SK-N-SH treated with all-trans-retinoic acid at 6 μM for 48 hours (cell line): ENCODE measurements around the gene MRPL9.

Source experiments
- ATAC-seq: fragments of 200-7000 bp; cut with Tn5 transposase; 3 replicates; pipeline ENCODE4 v1.9.1; 2020; ENCODE audit warnings: mild to moderate bottlenecking, moderate library complexity
- CSDC2 ChIP-seq: fragments of 250-450 bp; sonication (Bioruptor Pico); IDR thresholded peaks from 2 replicates; pipeline ENCODE4 v1.5.0; 2020; ENCODE audit warnings: mild to moderate bottlenecking, moderate library complexity
- ESRRG ChIP-seq: fragments of 250-450 bp; sonication (Bioruptor Pico); IDR thresholded peaks from 2 replicates; pipeline ENCODE4 v1.6.1; 2021; ENCODE audit warnings: mild to moderate bottlenecking
- GLIS3 ChIP-seq: fragments of 250-450 bp; sonication (Bioruptor Pico); IDR thresholded peaks from 2 replicates; pipeline ENCODE4 v1.5.0; 2020; ENCODE audit warnings: mild to moderate bottlenecking, moderate library complexity
- OSR1 ChIP-seq: fragments of 250-450 bp; sonication (Bioruptor Pico); IDR thresholded peaks from 2 replicates; pipeline ENCODE4 v1.8.0; 2022; ENCODE audit warnings: moderate library complexity, mild to moderate bottlenecking, inconsistent platforms
- PPARA ChIP-seq: fragments of 250-450 bp; sonication (Bioruptor Pico); IDR thresholded peaks from 2 replicates; pipeline ENCODE4 v1.5.0; 2020; ENCODE audit warnings: mild to moderate bottlenecking, borderline replicate concordance
- RARB ChIP-seq: fragments of 250-450 bp; sonication (Bioruptor Pico); IDR thresholded peaks from 2 replicates; pipeline ENCODE4 v1.8.0; 2021; ENCODE audit warnings: mild to moderate bottlenecking, moderate library complexity
- SNAI2 ChIP-seq: fragments of 250-450 bp; sonication (Bioruptor Pico); IDR thresholded peaks from 2 replicates; pipeline ENCODE4 v1.5.0; 2020; ENCODE audit warnings: mild to moderate bottlenecking, moderate library complexity
- TCF4 ChIP-seq: fragments of 250-450 bp; sonication (Bioruptor Pico); IDR thresholded peaks from 2 replicates; pipeline ENCODE4 v1.8.0; 2021; ENCODE audit warnings: mild to moderate bottlenecking, moderate library complexity, borderline replicate concordance
- TOX ChIP-seq: fragments of 250-450 bp; sonication (Bioruptor Pico); IDR thresholded peaks from 2 replicates; pipeline ENCODE4 v1.8.0; 2021; ENCODE audit warnings: mild to moderate bottlenecking, moderate library complexity, borderline replicate concordance
- ZC3H10 ChIP-seq: fragments of 250-450 bp; sonication (Bioruptor Pico); IDR thresholded peaks from 2 replicates; pipeline ENCODE4 v1.5.1; 2021; ENCODE audit warnings: mild to moderate bottlenecking, moderate library complexity
- ZFP3 ChIP-seq: fragments of 250-450 bp; sonication (Bioruptor Pico); IDR thresholded peaks from 2 replicates; pipeline ENCODE4 v1.5.0; 2020; ENCODE audit warnings: mild to moderate bottlenecking, moderate library complexity
- ZFP30 ChIP-seq: fragments of 450-650 bp; formaldehyde crosslinking; IDR thresholded peaks from 2 replicates; pipeline ENCODE4 v1.5.0; 2022; ENCODE audit warnings: mild to moderate bottlenecking, moderate library complexity
- ZNF565 ChIP-seq: fragments of 450-650 bp; formaldehyde crosslinking; conservative IDR thresholded peaks from 2 replicates; pipeline ENCODE4 v1.5.0; 2020; ENCODE audit warnings: low read depth, mild to moderate bottlenecking, moderate library complexity
- ZNF70 ChIP-seq: fragments of 450-650 bp; formaldehyde crosslinking; IDR thresholded peaks from 2 replicates; pipeline ENCODE4 v1.5.0; 2020; ENCODE audit warnings: mild to moderate bottlenecking, moderate library complexity
- ZNF8 ChIP-seq: fragments of 450-650 bp; formaldehyde crosslinking; IDR thresholded peaks from 2 replicates; pipeline ENCODE4 v1.5.0; 2020; ENCODE audit warnings: mild to moderate bottlenecking, moderate library complexity
- TF ChIP-seq, protein P1 (sequence below): fragments of 250-450 bp; sonication (Bioruptor Pico); IDR thresholded peaks from 2 replicates; pipeline ENCODE4 v1.5.0; 2020; ENCODE audit warnings: mild to moderate bottlenecking, moderate library complexity
- TF ChIP-seq, protein P2 (sequence below): fragments of 250-450 bp; sonication (Bioruptor Pico); IDR thresholded peaks from 2 replicates; pipeline ENCODE4 v1.5.1; 2020; ENCODE audit warnings: low read depth, mild to moderate bottlenecking, moderate library complexity
- TF ChIP-seq, protein P3 (sequence below): fragments of 250-450 bp; sonication (Bioruptor Pico); IDR thresholded peaks from 2 replicates; pipeline ENCODE4 v1.8.0; 2020; ENCODE audit warnings: mild to moderate bottlenecking, moderate library complexity, borderline replicate concordance
- TF ChIP-seq, protein P4 (sequence below): fragments of 250-450 bp; sonication (Bioruptor Pico); IDR thresholded peaks from 2 replicates; pipeline ENCODE4 v1.8.0; 2021; ENCODE audit warnings: low read depth, mild to moderate bottlenecking, moderate library complexity, borderline replicate concordance

The MRPL9 gene

DNA sequence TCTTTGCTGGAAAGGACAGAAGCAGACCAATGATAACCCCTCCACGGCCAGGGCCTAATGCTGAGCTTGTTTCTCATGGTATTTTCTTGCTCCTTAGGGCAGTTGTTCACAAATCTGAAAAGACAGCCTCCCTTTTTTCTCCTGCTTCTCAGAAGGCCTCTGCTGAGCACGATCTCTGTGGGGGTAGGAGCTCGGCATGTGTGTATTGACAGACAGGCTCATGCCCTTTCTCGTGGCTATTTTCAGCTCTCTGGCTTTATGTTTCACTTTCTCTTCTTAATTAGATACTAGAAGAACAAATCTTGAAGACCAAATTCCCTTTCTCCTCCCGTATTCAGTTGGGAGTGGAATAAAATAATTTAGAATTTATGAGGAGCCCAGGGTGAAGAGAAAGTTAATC is 42.7 kb downstream of the MRPL9 start:
- no peak for TF ChIP-seq PPARA (CRISPR knock-in tag)
- TF ChIP-seq, protein P1, sequence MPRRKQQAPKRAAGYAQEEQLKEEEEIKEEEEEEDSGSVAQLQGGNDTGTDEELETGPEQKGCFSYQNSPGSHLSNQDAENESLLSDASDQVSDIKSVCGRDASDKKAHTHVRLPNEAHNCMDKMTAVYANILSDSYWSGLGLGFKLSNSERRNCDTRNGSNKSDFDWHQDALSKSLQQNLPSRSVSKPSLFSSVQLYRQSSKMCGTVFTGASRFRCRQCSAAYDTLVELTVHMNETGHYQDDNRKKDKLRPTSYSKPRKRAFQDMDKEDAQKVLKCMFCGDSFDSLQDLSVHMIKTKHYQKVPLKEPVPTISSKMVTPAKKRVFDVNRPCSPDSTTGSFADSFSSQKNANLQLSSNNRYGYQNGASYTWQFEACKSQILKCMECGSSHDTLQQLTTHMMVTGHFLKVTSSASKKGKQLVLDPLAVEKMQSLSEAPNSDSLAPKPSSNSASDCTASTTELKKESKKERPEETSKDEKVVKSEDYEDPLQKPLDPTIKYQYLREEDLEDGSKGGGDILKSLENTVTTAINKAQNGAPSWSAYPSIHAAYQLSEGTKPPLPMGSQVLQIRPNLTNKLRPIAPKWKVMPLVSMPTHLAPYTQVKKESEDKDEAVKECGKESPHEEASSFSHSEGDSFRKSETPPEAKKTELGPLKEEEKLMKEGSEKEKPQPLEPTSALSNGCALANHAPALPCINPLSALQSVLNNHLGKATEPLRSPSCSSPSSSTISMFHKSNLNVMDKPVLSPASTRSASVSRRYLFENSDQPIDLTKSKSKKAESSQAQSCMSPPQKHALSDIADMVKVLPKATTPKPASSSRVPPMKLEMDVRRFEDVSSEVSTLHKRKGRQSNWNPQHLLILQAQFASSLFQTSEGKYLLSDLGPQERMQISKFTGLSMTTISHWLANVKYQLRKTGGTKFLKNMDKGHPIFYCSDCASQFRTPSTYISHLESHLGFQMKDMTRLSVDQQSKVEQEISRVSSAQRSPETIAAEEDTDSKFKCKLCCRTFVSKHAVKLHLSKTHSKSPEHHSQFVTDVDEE (CRISPR knock-in tag) = no peak
- no peak for TF ChIP-seq RARB
- no peak for TF ChIP-seq SNAI2 (CRISPR knock-in tag)
- ATAC-seq = peak; percentile 10

DNA sequence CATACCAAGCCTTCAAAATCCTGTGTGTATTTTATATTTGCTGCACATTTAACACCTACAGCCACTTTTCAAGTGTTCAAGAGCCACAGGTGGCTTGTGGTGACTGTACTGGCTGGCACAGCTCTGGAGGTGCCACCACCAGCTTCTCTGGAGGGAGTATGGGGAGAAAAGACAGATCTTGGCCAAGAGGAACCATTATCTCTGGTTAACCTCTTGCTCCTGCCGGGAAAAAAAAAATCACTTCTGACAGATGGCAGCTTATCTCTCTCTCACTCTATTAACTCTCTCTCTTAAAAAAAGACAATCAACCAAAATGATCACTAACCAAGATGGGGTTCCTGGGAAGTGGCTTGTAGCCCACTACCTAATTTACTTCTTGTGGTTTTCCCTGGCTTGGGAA is 43.2 kb downstream of the MRPL9 start:
- ATAC-seq = no peak

DNA sequence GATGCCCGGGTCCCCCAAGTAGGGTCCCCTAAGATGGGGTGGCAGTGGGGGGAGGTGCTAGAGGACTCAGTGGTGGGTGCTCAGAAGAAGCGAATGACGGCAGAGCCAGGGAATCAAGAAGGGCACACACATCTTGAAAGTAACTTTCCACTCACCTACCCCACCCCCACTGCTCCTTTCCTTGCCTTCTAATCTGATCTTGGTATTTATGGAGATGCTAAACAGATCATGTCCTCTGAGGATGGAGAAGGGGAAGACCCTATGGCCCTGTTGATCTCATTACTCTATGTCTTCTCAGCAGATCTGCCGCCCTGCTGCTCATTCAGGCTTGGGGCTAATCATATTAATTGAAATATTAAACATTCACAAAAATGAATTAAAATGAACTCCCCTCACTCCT is 44.6 kb downstream of the MRPL9 start:
- TF ChIP-seq ZFP30 (CRISPR knock-in tag) (no peak), GLIS3 (CRISPR knock-in tag) (no peak), ZNF8 (CRISPR knock-in tag) (no peak), ESRRG (CRISPR knock-in tag) (no peak), PPARA (CRISPR knock-in tag) (no peak), CSDC2 (CRISPR knock-in tag) (no peak), ZC3H10 (CRISPR knock-in tag) (no peak), ZNF70 (CRISPR knock-in tag) (no peak), SNAI2 (CRISPR knock-in tag) (no peak), TOX (CRISPR knock-in tag) (no peak), OSR1 (CRISPR knock-in tag) (no peak), TCF4 (CRISPR knock-in tag) (no peak)
- TF ChIP-seq, protein P1 (CRISPR knock-in tag) = no peak
- TF ChIP-seq, protein P2, sequence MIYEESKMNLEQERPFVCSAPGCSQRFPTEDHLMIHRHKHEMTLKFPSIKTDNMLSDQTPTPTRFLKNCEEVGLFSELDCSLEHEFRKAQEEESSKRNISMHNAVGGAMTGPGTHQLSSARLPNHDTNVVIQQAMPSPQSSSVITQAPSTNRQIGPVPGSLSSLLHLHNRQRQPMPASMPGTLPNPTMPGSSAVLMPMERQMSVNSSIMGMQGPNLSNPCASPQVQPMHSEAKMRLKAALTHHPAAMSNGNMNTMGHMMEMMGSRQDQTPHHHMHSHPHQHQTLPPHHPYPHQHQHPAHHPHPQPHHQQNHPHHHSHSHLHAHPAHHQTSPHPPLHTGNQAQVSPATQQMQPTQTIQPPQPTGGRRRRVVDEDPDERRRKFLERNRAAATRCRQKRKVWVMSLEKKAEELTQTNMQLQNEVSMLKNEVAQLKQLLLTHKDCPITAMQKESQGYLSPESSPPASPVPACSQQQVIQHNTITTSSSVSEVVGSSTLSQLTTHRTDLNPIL (CRISPR knock-in tag) = no peak
- TF ChIP-seq, all 23 proteins: peak for 0

More for the DNA sequence above, 43.2 kb downstream of the MRPL9 start:
- no peak for TF ChIP-seq TCF4 (CRISPR knock-in tag)
- no peak for TF ChIP-seq GLIS3 (CRISPR knock-in tag)
- TF ChIP-seq, protein P3, sequence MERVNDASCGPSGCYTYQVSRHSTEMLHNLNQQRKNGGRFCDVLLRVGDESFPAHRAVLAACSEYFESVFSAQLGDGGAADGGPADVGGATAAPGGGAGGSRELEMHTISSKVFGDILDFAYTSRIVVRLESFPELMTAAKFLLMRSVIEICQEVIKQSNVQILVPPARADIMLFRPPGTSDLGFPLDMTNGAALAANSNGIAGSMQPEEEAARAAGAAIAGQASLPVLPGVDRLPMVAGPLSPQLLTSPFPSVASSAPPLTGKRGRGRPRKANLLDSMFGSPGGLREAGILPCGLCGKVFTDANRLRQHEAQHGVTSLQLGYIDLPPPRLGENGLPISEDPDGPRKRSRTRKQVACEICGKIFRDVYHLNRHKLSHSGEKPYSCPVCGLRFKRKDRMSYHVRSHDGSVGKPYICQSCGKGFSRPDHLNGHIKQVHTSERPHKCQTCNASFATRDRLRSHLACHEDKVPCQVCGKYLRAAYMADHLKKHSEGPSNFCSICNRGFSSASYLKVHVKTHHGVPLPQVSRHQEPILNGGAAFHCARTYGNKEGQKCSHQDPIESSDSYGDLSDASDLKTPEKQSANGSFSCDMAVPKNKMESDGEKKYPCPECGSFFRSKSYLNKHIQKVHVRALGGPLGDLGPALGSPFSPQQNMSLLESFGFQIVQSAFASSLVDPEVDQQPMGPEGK = no peak
- no peak for TF ChIP-seq RARB
- no peak for TF ChIP-seq ZFP30 (CRISPR knock-in tag)
- no peak for TF ChIP-seq ZNF565 (CRISPR knock-in tag)
- TF ChIP-seq, protein P1 (CRISPR knock-in tag) = no peak
- no peak for TF ChIP-seq ZFP3
- TF ChIP-seq PPARA (CRISPR knock-in tag) = no peak
- TF ChIP-seq ZNF70 (CRISPR knock-in tag) = no peak
- no peak for TF ChIP-seq SNAI2 (CRISPR knock-in tag)
- TF ChIP-seq ZNF8 (CRISPR knock-in tag) = no peak
- TF ChIP-seq ZC3H10 (CRISPR knock-in tag) = no peak
- no peak for TF ChIP-seq TOX (CRISPR knock-in tag)
- TF ChIP-seq, protein P4, sequence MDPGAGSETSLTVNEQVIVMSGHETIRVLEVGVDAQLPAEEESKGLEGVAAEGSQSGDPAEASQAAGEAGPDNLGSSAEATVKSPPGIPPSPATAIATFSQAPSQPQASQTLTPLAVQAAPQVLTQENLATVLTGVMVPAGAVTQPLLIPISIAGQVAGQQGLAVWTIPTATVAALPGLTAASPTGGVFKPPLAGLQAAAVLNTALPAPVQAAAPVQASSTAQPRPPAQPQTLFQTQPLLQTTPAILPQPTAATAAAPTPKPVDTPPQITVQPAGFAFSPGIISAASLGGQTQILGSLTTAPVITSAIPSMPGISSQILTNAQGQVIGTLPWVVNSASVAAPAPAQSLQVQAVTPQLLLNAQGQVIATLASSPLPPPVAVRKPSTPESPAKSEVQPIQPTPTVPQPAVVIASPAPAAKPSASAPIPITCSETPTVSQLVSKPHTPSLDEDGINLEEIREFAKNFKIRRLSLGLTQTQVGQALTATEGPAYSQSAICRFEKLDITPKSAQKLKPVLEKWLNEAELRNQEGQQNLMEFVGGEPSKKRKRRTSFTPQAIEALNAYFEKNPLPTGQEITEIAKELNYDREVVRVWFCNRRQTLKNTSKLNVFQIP (CRISPR knock-in tag) = no peak

More for the DNA sequence above, 44.6 kb downstream of the MRPL9 start:
- no peak for ATAC-seq
